Body of pancreas (tissue), 4 donors: ENCODE results near the gene GGA1. TPM values are rescaled to one million over a fixed set of nuclear protein-coding genes. Genes with fewer than 3 reads are reported as not detected.
A peak's percentile ranks its signal among the peaks of the same experiment; 100 is the strongest.

Experiments used
- ATAC-seq: fragments of 150-250 bp; one replicate; pipeline ENCODE4 v1.9.1; 2016
- DNase-seq, 4 donors: peaks; one replicate each; pipeline ENCODE4 v3.0.0-alpha.2; 2019
- H3K27ac ChIP-seq, 4 donors: fragments of 200-600 bp; sonication (generic); 1 replicate in 3 of 4; 2 replicates in 1 of 4; pipeline versions ENCODE4 v1.5.1 to v1.6.1; 2016 to 2019; ENCODE audit warnings: mild to moderate bottlenecking in 1 of 4, mixed read lengths in 1 of 4, moderate library complexity in 1 of 4
- H3K27me3 ChIP-seq, 2 donors: fragments of 200-600 bp; sonication (generic); one replicate each; pipeline ENCODE4 v1.6.0; 2016; ENCODE audit warnings: mild to moderate bottlenecking in 1 of 2
- H3K36me3 ChIP-seq, 2 donors: fragments of 200-600 bp; sonication (generic); replicated peaks in 1 of 2; 2 replicates each; pipeline ENCODE4 v1.5.1; 2016; ENCODE audit warnings: low read depth in 2 of 2; ENCODE audit not compliant: insufficient read depth in 1 of 2
- H3K4me1 ChIP-seq: fragments of 200-600 bp; sonication (generic); one replicate; pipeline ENCODE4 v1.6.0; 2016
- H3K4me3 ChIP-seq, 2 donors: fragments of 200-600 bp; sonication (generic); 1 replicate in 1 of 2; 2 replicates in 1 of 2; pipeline ENCODE4 v1.5.1; 2016 to 2019
- H3K9me3 ChIP-seq, 3 donors: fragments of 200-600 bp; sonication (generic); 1 replicate in 2 of 3; 2 replicates in 1 of 3; pipeline ENCODE4 v1.5.1; 2016
- CTCF ChIP-seq, 7 experiments: fragments of 450-650 bp in 4 of 7; fragments of 200-600 bp in 3 of 7; sonication (generic) in 3 of 7; IDR thresholded peaks; one replicate each; pipeline ENCODE4 v1.5.1; 2016 to 2019; ENCODE audit warnings: antibody characterized with exemption in 7 of 7
- POLR2A ChIP-seq, 3 donors: fragments of 450-650 bp; IDR thresholded peaks; one replicate each; pipeline ENCODE4 v1.6.1; 2016; ENCODE audit warnings: antibody characterized with exemption in 3 of 3, mild to moderate bottlenecking in 2 of 3
- WGBS, 2 donors: methylation state at CpG; one replicate each; pipeline ENCODE4 v1.1.5; 2017; 5-methylcytosine and 5-hydroxymethylcytosine counted together
- intact Hi-C: fragments of 100-400 bp; cut with DNase I; formaldehyde crosslinking; loops from one replicate; pipeline ENCODE4 v1.15.1; 2023
- total RNA-seq, 2 donors: library from RNA; depleted of rRNA; stranded (reverse); fragments of >200 nt; gene quantifications; one replicate each; pipeline ENCODE4 v1.1.0, GENCODE V29; 2016

Gene GGA1
- total RNA-seq, 2 donors from 2014 or later, result 38.4 to 42.5 TPM

DNA sequence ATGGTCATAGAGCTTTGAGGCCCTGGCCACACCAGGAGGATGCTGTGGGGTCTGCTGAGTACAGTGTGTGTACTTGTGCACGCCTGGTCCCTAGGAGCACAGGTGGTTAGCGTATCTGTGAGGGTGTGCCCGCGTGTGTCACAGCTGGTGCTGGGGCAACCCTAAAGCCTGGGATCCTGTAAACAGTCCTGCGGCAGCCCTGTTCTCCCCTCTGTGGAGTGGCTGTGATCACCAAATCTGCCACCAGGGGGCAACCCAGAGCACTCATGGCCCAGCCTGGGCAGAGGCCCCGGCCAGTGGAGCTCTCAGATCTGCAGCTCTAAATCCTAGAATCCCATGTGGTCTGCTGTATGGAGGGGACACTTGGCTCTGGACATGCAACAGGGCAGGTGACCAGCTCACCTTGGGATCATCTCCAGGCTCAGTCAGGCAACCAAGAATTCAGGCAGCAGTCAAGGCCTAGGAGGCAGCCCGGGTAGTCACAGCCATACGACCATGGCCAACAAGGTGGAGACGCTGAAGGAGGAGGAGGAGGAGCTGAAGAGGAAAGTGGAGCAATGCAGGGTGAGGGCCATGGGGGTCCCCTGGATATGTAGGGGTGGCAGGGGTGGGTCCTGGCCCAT is 34.7 kb downstream of the GGA1 start:
- DNase-seq (peak; percentile 83 to 91 (median 88)), ATAC-seq (peak; percentile 80)
- no peak overlapping the region for H3K27ac ChIP-seq
- H3K4me1 ChIP-seq, result peaks cover 38% of the 10 kb centered on the region
- no peaks in the 10 kb centered on the region for H3K36me3 ChIP-seq
- H3K9me3 ChIP-seq, result no peaks in the 10 kb centered on the region
- WGBS, 2 donors, result 26 to 64% methylated on average over 4 to 9 of the region's 9 CpGs
- TF ChIP-seq CTCF (IDR thresholded peaks at IDR 0.05) (peak; percentile 84 to 90 (median 88)), POLR2A (IDR thresholded peaks at IDR 0.05) (no peak)
- H3K4me3 ChIP-seq, result no peak overlapping the region
- intact Hi-C loops, result loop anchor here (10.0 kb wide), 1 partner anchor 141 kb away; no protein-coding TSS in a partner anchor
- no peaks in the 10 kb centered on the region for H3K27me3 ChIP-seq

GRCh38 chr22:37647317-37647716 is 38.7 kb downstream of the GGA1 start:
- ATAC-seq, result no peak
- 86 to 90% methylated on average over 4 to 9 of the region's 9 CpGs for WGBS, 2 donors
- Histone ChIP-seq H3K4me1 (peaks cover 10% of the 10 kb centered on the region), H3K4me3 (no peak overlapping the region), H3K27me3 (no peaks in the 10 kb centered on the region), H3K9me3 (no peaks in the 10 kb centered on the region), H3K27ac (peak overlapping the region in 3 of 4 donors; percentile 52 to 80 (median 78)), H3K36me3 (no peaks in the 10 kb centered on the region)
- no peak for DNase-seq
- TF ChIP-seq CTCF (IDR thresholded peaks at IDR 0.05) (no peak), POLR2A (IDR thresholded peaks at IDR 0.05) (no peak)
- intact Hi-C loops, result loop anchor here (5.0 to 10.0 kb wide), 2 partner anchors 35 to 137 kb away; no protein-coding TSS in a partner anchor

DNA sequence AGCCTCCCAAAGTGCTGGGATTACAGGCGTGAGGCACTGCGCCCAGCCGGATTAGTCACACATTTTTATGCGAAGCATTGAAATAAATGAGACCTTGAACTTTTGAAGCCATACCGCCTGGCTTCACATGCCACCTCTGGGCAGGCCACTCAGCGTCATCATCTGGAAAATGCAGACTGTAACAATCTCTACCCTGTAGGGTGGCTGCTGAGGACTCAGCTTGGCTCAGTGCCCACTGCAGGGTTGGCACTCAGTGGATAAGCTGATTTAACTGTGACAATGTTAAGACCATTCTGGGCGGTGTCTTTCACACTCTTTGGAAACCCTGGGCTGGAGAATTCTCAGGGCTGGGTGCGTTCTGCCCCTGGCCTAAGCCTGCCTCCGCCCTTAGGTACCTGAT is 39.3 kb downstream of the GGA1 start:
- ATAC-seq, result peak; percentile 85
- Histone ChIP-seq H3K9me3 (no peaks in the 10 kb centered on the region), H3K27ac (peak overlapping the region; percentile 32 to 80 (median 65)), H3K4me3 (no peak overlapping the region), H3K36me3 (no peaks in the 10 kb centered on the region), H3K27me3 (no peaks in the 10 kb centered on the region), H3K4me1 (peaks cover 10% of the 10 kb centered on the region)
- WGBS, 2 donors, result 56 to 62% methylated on average over 9 of the region's 9 CpGs
- TF ChIP-seq POLR2A (IDR thresholded peaks at IDR 0.05) (no peak), CTCF (IDR thresholded peaks at IDR 0.05) (no peak)
- intact Hi-C loops, result loop anchor here (5.0 to 10.0 kb wide), 2 partner anchors 34 to 137 kb away; no protein-coding TSS in a partner anchor
- peak; percentile 72 to 86 (median 80) for DNase-seq

DNA sequence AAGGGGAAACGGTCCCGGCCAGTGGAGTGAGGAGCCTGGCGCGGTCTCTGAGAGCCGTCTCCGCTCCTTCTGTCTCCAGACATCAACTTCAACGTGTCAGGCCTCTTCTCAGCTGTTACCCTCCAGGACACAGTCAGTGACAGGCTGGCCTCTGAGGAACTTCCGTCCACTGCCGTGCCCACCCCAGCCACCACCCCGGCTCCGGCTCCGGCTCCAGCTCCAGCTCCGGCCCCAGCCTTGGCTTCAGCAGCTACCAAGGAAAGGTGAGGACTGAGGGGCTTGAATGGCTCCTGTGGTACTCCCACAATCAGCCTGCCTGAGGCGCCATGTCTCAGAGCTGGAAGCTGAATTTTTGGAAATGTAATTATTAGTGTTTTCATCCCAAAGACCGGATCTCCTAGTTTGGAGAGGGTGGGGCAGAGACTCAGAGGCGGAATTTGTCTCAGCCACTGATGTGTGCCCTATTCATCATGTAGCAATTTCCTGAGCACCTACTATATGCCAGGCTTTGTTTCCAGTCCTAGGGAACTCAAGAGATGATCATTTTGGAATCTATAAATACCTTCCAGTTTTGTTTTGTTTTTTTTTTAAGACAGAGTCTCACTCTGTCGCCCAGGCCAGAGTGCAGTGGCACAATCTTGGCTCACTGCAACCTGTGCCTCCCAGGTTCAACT is 42.0 kb downstream of the GGA1 start:
- H3K4me3 ChIP-seq, result no peak overlapping the region
- 93 to 96% methylated on average over 17 of the region's 17 CpGs for WGBS, 2 donors
- peaks cover 4% of the 10 kb centered on the region for H3K4me1 ChIP-seq
- H3K36me3 ChIP-seq, result no peaks in the 10 kb centered on the region
- TF ChIP-seq CTCF (IDR thresholded peaks at IDR 0.05), result no peak
- TF ChIP-seq POLR2A (IDR thresholded peaks at IDR 0.05), result no peak
- ATAC-seq, result no peak
- DNase-seq, result no peak
- intact Hi-C loops, result no loop called here
- no peaks in the 10 kb centered on the region for H3K27me3 ChIP-seq
- H3K9me3 ChIP-seq, result no peaks in the 10 kb centered on the region
- no peak overlapping the region for H3K27ac ChIP-seq
